Stomach smooth muscle (tissue), 2 donors: ENCODE results near the gene LOXL3.
A peak's percentile ranks its signal among the peaks of the same experiment; 100 is the strongest.

Experiments used
- H3K27ac ChIP-seq: one replicate; pipeline ENCODE4 v1.7.0; 2013; ENCODE audit warnings: mild to moderate bottlenecking, low read length, inconsistent platforms
- H3K27me3 ChIP-seq, 2 donors: one replicate each; pipeline ENCODE4 v1.7.0; 2013; ENCODE audit warnings: low read length in 2 of 2; ENCODE audit not compliant: insufficient read depth in 2 of 2, control insufficient read depth in 1 of 2
- H3K36me3 ChIP-seq, 2 donors: one replicate each; pipeline ENCODE4 v1.7.0; 2013; ENCODE audit warnings: low read length in 2 of 2; ENCODE audit not compliant: control insufficient read depth in 2 of 2, insufficient read depth in 2 of 2
- H3K4me1 ChIP-seq: one replicate; pipeline ENCODE4 v1.7.0; 2013; ENCODE audit warnings: low read length; ENCODE audit not compliant: control insufficient read depth, insufficient read depth
- H3K4me3 ChIP-seq, 2 donors: one replicate each; pipeline ENCODE4 v1.7.0; 2013; ENCODE audit warnings: low read length in 2 of 2
- H3K9ac ChIP-seq, 2 donors: one replicate each; pipeline ENCODE4 v1.7.0; 2013; ENCODE audit warnings: low read length in 2 of 2, mild to moderate bottlenecking in 1 of 2
- H3K9me3 ChIP-seq, 2 donors: one replicate each; pipeline ENCODE4 v1.7.0; 2013; ENCODE audit warnings: low read length in 2 of 2; ENCODE audit not compliant: control insufficient read depth in 2 of 2
- donor health status: healthy.
- donor health status: Pancreatic carcinoma.

LOXL3 gene

GRCh38 chr2:74548900-74549826 lies 4.6 kb downstream of the LOXL3 start:
- Histone ChIP-seq H3K9ac (peak overlapping the region; percentile 63 to 64), H3K27ac (no peak overlapping the region)

GRCh38 chr2:74548285-74548899 lies 5.3 kb downstream of the LOXL3 start:
- H3K27ac ChIP-seq, result peak overlapping the region; percentile 49
- H3K27me3 ChIP-seq, result peaks cover 0 to 21% of the 10 kb centered on the region in 2 donors
- peak overlapping the region; percentile 63 to 64 for H3K9ac ChIP-seq
- H3K4me1 ChIP-seq, result peaks cover 24% of the 10 kb centered on the region
- H3K4me3 ChIP-seq, result peak overlapping the region; percentile 66 to 73
- H3K9me3 ChIP-seq, result no peaks in the 10 kb centered on the region
- H3K36me3 ChIP-seq, result no peaks in the 10 kb centered on the region

More at GRCh38 chr2:74548900-74549826, 4.6 kb downstream of the LOXL3 start:
- Histone ChIP-seq H3K9me3 (no peaks in the 10 kb centered on the region), H3K36me3 (no peaks in the 10 kb centered on the region), H3K4me3 (peak overlapping the region; percentile 66 to 73), H3K4me1 (peaks cover 32% of the 10 kb centered on the region), H3K27me3 (peaks cover 0 to 21% of the 10 kb centered on the region in 2 donors)

GRCh38 chr2:74546004-74546403 lies 7.7 kb downstream of the LOXL3 start:
- H3K36me3 ChIP-seq, result no peaks in the 10 kb centered on the region
- H3K4me1 ChIP-seq, result peaks cover 16% of the 10 kb centered on the region
- peaks cover 0 to 21% of the 10 kb centered on the region in 2 donors for H3K27me3 ChIP-seq

GRCh38 chr2:74544634-74545033 lies 9.1 kb downstream of the LOXL3 start:
- no peaks in the 10 kb centered on the region for H3K36me3 ChIP-seq
- H3K4me3 ChIP-seq, result no peak overlapping the region

More at GRCh38 chr2:74546004-74546403, 7.7 kb downstream of the LOXL3 start:
- H3K9me3 ChIP-seq, result no peaks in the 10 kb centered on the region
- H3K4me3 ChIP-seq, result no peak overlapping the region
- H3K9ac ChIP-seq, result no peak overlapping the region
- no peak overlapping the region for H3K27ac ChIP-seq

GRCh38 chr2:74542978-74543377 lies 10.8 kb downstream of the LOXL3 start:
- H3K4me1 ChIP-seq, result no peaks in the 10 kb centered on the region
- H3K4me3 ChIP-seq, result no peak overlapping the region
- no peaks in the 10 kb centered on the region for H3K9me3 ChIP-seq
- H3K36me3 ChIP-seq, result no peaks in the 10 kb centered on the region
- H3K27me3 ChIP-seq, result peaks cover 3% of the 10 kb centered on the region in 2 donors
- no peak overlapping the region for H3K27ac ChIP-seq
- no peak overlapping the region for H3K9ac ChIP-seq

More at GRCh38 chr2:74544634-74545033, 9.1 kb downstream of the LOXL3 start:
- peaks cover 14% of the 10 kb centered on the region for H3K4me1 ChIP-seq
- H3K9me3 ChIP-seq, result no peaks in the 10 kb centered on the region
- peaks cover 0 to 12% of the 10 kb centered on the region in 2 donors for H3K27me3 ChIP-seq
- no peak overlapping the region for H3K9ac ChIP-seq
- H3K27ac ChIP-seq, result no peak overlapping the region

GRCh38 chr2:74540291-74540690 lies 13.5 kb downstream of the LOXL3 start:
- no peak overlapping the region for H3K9ac ChIP-seq
- peaks cover 0 to 3% of the 10 kb centered on the region in 2 donors for H3K27me3 ChIP-seq
- H3K36me3 ChIP-seq, result no peaks in the 10 kb centered on the region
- no peaks in the 10 kb centered on the region for H3K9me3 ChIP-seq
- no peaks in the 10 kb centered on the region for H3K4me1 ChIP-seq
- H3K27ac ChIP-seq, result peak overlapping the region; percentile 11
- H3K4me3 ChIP-seq, result no peak overlapping the region

- Histone ChIP-seq H3K9me3 (no peaks in the 10 kb centered on the region), H3K4me1 (no peaks in the 10 kb centered on the region), H3K36me3 (peaks cover 0 to 3% of the 10 kb centered on the region in 2 donors), H3K27me3 (peaks cover 0 to 3% of the 10 kb centered on the region in 2 donors), H3K4me3 (no peak overlapping the region), H3K9ac (no peak overlapping the region), H3K27ac (no peak overlapping the region)
Observed at GRCh38 chr2:74538881-74539339, 14.8 kb downstream of the LOXL3 start.

GRCh38 chr2:74537140-74537539 lies 16.6 kb downstream of the LOXL3 start:
- H3K27me3 ChIP-seq, result peaks cover 0 to 3% of the 10 kb centered on the region in 2 donors
- no peaks in the 10 kb centered on the region for H3K9me3 ChIP-seq
- no peaks in the 10 kb centered on the region for H3K4me1 ChIP-seq
- H3K27ac ChIP-seq, result no peak overlapping the region
- no peak overlapping the region for H3K9ac ChIP-seq
- H3K36me3 ChIP-seq, result peaks cover 6 to 14% of the 10 kb centered on the region in 2 donors
- no peak overlapping the region for H3K4me3 ChIP-seq

GRCh38 chr2:74536166-74536950 lies 17.4 kb downstream of the LOXL3 start:
- Histone ChIP-seq H3K27ac (no peak overlapping the region), H3K9ac (no peak overlapping the region), H3K36me3 (peaks cover 6 to 19% of the 10 kb centered on the region in 2 donors), H3K4me1 (peaks cover 4% of the 10 kb centered on the region), H3K9me3 (no peaks in the 10 kb centered on the region), H3K27me3 (peaks cover 0 to 3% of the 10 kb centered on the region in 2 donors), H3K4me3 (no peak overlapping the region)

- H3K27ac ChIP-seq, result no peak overlapping the region
- H3K4me1 ChIP-seq, result peaks cover 12% of the 10 kb centered on the region
- H3K9ac ChIP-seq, result no peak overlapping the region
- peaks cover 0 to 3% of the 10 kb centered on the region in 2 donors for H3K27me3 ChIP-seq
- H3K4me3 ChIP-seq, result no peak overlapping the region
- peaks cover 6 to 19% of the 10 kb centered on the region in 2 donors for H3K36me3 ChIP-seq
- no peaks in the 10 kb centered on the region for H3K9me3 ChIP-seq
Observed at GRCh38 chr2:74535440-74535965, 18.2 kb downstream of the LOXL3 start.
